ENCODE results near the gene TBC1D14.

The TBC1D14 gene

DNA sequence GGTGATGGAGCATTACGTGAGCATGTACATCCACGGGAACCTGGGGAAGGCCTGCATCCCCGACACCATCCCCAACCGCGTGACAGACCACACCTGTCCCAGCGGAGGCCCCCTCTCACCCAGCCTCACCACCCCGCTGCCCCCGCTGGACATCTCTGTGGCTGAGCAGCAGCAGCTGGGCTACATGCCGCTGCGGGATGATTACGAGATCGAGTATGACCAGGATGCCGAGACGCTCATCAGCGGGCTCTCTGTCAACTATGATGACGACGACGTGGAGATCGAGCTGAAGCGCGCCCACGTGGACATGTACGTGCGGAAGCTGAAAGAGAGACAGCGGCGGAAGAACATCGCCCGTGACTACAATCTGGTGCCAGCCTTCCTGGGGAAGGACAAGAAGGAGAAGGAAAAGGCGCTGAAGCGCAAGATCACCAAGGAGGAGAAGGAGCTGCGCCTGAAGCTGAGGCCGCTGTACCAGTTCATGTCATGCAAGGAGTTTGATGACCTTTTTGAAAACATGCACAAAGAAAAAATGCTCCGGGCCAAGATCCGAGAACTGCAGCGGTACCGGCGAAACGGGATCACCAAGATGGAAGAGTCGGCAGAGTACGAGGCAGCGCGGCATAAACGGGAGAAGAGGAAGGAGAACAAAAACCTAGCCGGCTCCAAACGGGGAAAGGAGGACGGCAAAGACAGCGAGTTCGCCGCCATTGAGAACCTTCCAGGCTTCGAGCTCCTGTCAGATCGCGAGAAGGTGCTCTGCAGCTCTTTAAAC lies 144.7 kb downstream of the TBC1D14 start:
- H3K36me3 ChIP-seq (ENCODE audit: control insufficient read depth in 1 of 2, insufficient read depth in 2 of 2, low read length in 2 of 2): peaks cover 29 to 43% of the 10 kb centered on the region in 2 experiments
- no peak for DNase-seq
- no peak overlapping the region for H2AFZ ChIP-seq (ENCODE audit: insufficient read depth, low read length, poor library complexity)
- H3K27me3 ChIP-seq (ENCODE audit: insufficient read depth, low read length): no peaks in the 10 kb centered on the region
- no peak overlapping the region for H3K23ac ChIP-seq (ENCODE audit: low read length)
- H2BK120ac ChIP-seq (ENCODE audit: insufficient read depth, low read length, poor library complexity): no peak overlapping the region
- no peak overlapping the region for H4K91ac ChIP-seq (ENCODE audit: low read depth, low read length)
- no peak overlapping the region for H2BK12ac ChIP-seq (ENCODE audit: low read length)
- no peak overlapping the region for H3K4ac ChIP-seq (ENCODE audit: low read depth, low read length)
- H2BK5ac ChIP-seq (ENCODE audit: low read depth, low read length, poor library complexity): no peak overlapping the region
- H3K4me2 ChIP-seq (ENCODE audit: low read length): no peak overlapping the region
- no peak overlapping the region for H4K8ac ChIP-seq (ENCODE audit: low read depth, low read length)
- no peak overlapping the region for H3K18ac ChIP-seq (ENCODE audit: low read length)
- H3K9me3 ChIP-seq (ENCODE audit: insufficient read depth, low read depth, low read length): peaks cover 1% of the 10 kb centered on the region
- H3K27ac ChIP-seq (ENCODE audit: low read depth, low read length): no peak overlapping the region
- no peaks in the 10 kb centered on the region for H3K4me1 ChIP-seq (ENCODE audit: control insufficient read depth in 1 of 2, insufficient read depth in 2 of 2, low read length in 2 of 2)
- H3K14ac ChIP-seq (ENCODE audit: low read length): no peak overlapping the region
- WGBS (ENCODE audit: extremely low coverage, insufficient coverage, insufficient read length): no CpG with 5 or more reads among the region's 52 CpGs
- H2AK5ac ChIP-seq (ENCODE audit: low read length): no peak overlapping the region
- H3K9ac ChIP-seq (ENCODE audit: low read length): no peak overlapping the region
- H3K79me1 ChIP-seq (ENCODE audit: low read length): no peaks in the 10 kb centered on the region
- peaks cover 2% of the 10 kb centered on the region for H3K79me2 ChIP-seq (ENCODE audit: control insufficient read depth, insufficient read depth, low read length, poor library complexity)
- H4K12ac ChIP-seq (ENCODE audit: low read depth, low read length): no peak overlapping the region
- H3K4me3 ChIP-seq (ENCODE audit: low read depth, low read length): no peak overlapping the region

DNA sequence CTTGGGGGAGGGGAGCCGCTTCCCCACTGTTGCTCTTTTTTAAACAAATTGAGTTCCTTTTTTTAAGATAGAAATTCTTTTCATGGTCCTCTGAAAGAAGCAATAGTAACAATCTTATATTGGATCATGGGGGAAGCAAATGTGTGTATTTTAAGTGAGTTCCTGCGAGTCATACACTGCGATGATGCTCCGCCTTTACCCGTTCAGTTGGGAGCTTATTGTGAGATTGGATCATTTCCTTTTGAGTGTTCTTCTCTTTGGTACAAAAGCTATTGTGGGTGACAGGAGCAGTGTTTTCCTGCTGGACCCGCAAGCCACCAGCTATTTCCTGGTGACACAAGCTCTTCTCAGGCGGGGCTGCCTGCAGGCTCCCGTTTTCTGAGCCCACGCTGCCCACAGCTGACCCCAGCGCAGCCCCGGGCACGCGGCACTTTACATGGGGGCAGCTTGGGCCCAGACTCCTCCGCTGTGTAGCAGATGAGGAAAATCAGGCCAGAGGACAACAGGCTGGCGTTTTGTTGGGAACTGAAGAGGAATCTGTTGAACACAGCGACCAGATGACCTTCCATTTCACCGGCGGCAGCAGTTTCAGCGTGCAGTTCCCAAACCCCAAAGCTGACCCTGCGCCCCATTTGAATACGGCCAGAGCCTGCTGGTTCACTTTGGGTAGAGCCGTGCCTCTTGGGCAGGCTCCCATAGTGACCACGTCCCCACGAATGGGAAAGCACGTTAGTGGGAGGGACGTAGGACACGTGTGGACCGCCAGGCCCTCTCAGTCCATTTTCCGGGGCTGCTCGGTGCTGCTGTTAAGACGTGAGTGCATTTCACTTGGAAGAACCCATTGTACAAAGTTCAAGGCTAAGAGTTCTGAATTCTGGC lies 145.7 kb downstream of the TBC1D14 start:
- no peak overlapping the region for H4K91ac ChIP-seq (ENCODE audit: low read depth, low read length)
- H3K18ac ChIP-seq (ENCODE audit: low read length): no peak overlapping the region
- no peak overlapping the region for H3K4ac ChIP-seq (ENCODE audit: low read depth, low read length)
- H3K4me1 ChIP-seq (ENCODE audit: control insufficient read depth in 1 of 2, insufficient read depth in 2 of 2, low read length in 2 of 2): no peaks in the 10 kb centered on the region
- no peaks in the 10 kb centered on the region for H3K27me3 ChIP-seq (ENCODE audit: insufficient read depth, low read length)
- H4K12ac ChIP-seq (ENCODE audit: low read depth, low read length): no peak overlapping the region
- H3K4me2 ChIP-seq (ENCODE audit: low read length): no peak overlapping the region
- WGBS (ENCODE audit: extremely low coverage, insufficient coverage, insufficient read length): no CpG with 5 or more reads among the region's 31 CpGs
- peaks cover 1% of the 10 kb centered on the region for H3K9me3 ChIP-seq (ENCODE audit: insufficient read depth, low read depth, low read length)
- no peak overlapping the region for H2AK5ac ChIP-seq (ENCODE audit: low read length)
- no peak for DNase-seq
- no peak overlapping the region for H4K8ac ChIP-seq (ENCODE audit: low read depth, low read length)
- H3K36me3 ChIP-seq (ENCODE audit: control insufficient read depth in 1 of 2, insufficient read depth in 2 of 2, low read length in 2 of 2): peaks cover 35 to 48% of the 10 kb centered on the region in 2 experiments
- no peaks in the 10 kb centered on the region for H3K79me1 ChIP-seq (ENCODE audit: low read length)
- H3K27ac ChIP-seq (ENCODE audit: low read depth, low read length): no peak overlapping the region
- no peak overlapping the region for H2AFZ ChIP-seq (ENCODE audit: insufficient read depth, low read length, poor library complexity)
- H3K23ac ChIP-seq (ENCODE audit: low read length): no peak overlapping the region
- H3K9ac ChIP-seq (ENCODE audit: low read length): no peak overlapping the region
- H3K4me3 ChIP-seq (ENCODE audit: low read depth, low read length): no peak overlapping the region
- H3K14ac ChIP-seq (ENCODE audit: low read length): no peak overlapping the region
- H2BK12ac ChIP-seq (ENCODE audit: low read length): no peak overlapping the region
- no peaks in the 10 kb centered on the region for H3K79me2 ChIP-seq (ENCODE audit: control insufficient read depth, insufficient read depth, low read length, poor library complexity)
- no peak overlapping the region for H2BK5ac ChIP-seq (ENCODE audit: low read depth, low read length, poor library complexity)
- no peak overlapping the region for H2BK120ac ChIP-seq (ENCODE audit: insufficient read depth, low read length, poor library complexity)

DNA sequence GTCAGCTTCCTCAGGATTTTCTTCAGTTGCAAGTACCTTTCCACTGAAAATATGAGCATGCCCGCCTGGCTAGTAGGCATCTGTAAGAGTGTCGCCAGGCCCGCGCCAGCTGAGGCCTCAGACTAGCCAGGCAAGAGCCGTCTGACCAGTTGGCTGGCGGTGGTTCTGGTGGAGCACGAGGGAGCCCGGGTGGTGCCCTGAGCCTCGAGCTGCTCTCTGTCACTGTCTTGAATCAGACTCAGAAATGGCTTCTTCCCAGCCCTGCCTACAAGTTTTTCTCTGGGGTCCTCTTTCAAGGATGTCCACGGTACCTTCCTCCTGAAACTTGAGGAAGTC lies 146.3 kb downstream of the TBC1D14 start:
- H3K9me3 ChIP-seq (ENCODE audit: insufficient read depth, low read depth, low read length): peaks cover 1% of the 10 kb centered on the region
- no peak overlapping the region for H3K4me2 ChIP-seq (ENCODE audit: low read length)
- no peak overlapping the region for H2BK5ac ChIP-seq (ENCODE audit: low read depth, low read length, poor library complexity)
- no peaks in the 10 kb centered on the region for H3K27me3 ChIP-seq (ENCODE audit: insufficient read depth, low read length)
- no peak overlapping the region for H3K27ac ChIP-seq (ENCODE audit: low read depth, low read length)
- H4K8ac ChIP-seq (ENCODE audit: low read depth, low read length): no peak overlapping the region
- no peaks in the 10 kb centered on the region for H3K79me2 ChIP-seq (ENCODE audit: control insufficient read depth, insufficient read depth, low read length, poor library complexity)
- WGBS (ENCODE audit: extremely low coverage, insufficient coverage, insufficient read length): no CpG with 5 or more reads among the region's 10 CpGs
- H3K23ac ChIP-seq (ENCODE audit: low read length): no peak overlapping the region
- H2BK120ac ChIP-seq (ENCODE audit: insufficient read depth, low read length, poor library complexity): no peak overlapping the region
- no peaks in the 10 kb centered on the region for H3K4me1 ChIP-seq (ENCODE audit: control insufficient read depth in 1 of 2, insufficient read depth in 2 of 2, low read length in 2 of 2)
- H3K4ac ChIP-seq (ENCODE audit: low read depth, low read length): no peak overlapping the region
- no peak overlapping the region for H4K91ac ChIP-seq (ENCODE audit: low read depth, low read length)
- no peak overlapping the region for H4K12ac ChIP-seq (ENCODE audit: low read depth, low read length)
- H3K36me3 ChIP-seq (ENCODE audit: control insufficient read depth in 1 of 2, insufficient read depth in 2 of 2, low read length in 2 of 2): peaks cover 41 to 51% of the 10 kb centered on the region in 2 experiments
- no peak overlapping the region for H3K4me3 ChIP-seq (ENCODE audit: low read depth, low read length)
- no peak overlapping the region for H2AK5ac ChIP-seq (ENCODE audit: low read length)
- H3K9ac ChIP-seq (ENCODE audit: low read length): no peak overlapping the region
- H2AFZ ChIP-seq (ENCODE audit: insufficient read depth, low read length, poor library complexity): no peak overlapping the region
- no peak overlapping the region for H3K14ac ChIP-seq (ENCODE audit: low read length)
- H3K18ac ChIP-seq (ENCODE audit: low read length): no peak overlapping the region
- no peaks in the 10 kb centered on the region for H3K79me1 ChIP-seq (ENCODE audit: low read length)
- no peak for DNase-seq
- no peak overlapping the region for H2BK12ac ChIP-seq (ENCODE audit: low read length)

DNA sequence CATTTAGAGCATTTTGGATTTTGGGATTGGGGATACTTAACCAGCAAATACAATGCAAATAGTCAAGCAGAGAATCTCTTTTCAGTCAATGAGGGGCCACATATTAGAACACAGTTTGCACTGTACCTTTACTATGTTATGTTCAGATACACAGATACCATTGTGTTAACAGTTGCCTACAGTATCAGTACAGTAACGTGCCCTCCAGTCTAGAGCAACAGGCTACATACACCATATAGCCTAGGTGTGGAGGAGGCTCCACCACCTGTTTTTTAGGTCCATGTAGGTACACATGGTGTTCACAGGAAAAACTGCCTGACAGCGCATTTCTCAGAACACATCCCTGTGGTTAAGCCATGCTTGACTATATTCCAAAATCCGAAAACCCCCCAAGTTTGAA lies 149.2 kb downstream of the TBC1D14 start:
- no peaks in the 10 kb centered on the region for H3K79me1 ChIP-seq (ENCODE audit: low read length)
- H3K36me3 ChIP-seq (ENCODE audit: control insufficient read depth in 1 of 2, insufficient read depth in 2 of 2, low read length in 2 of 2): peaks cover 52 to 62% of the 10 kb centered on the region in 2 experiments
- no peak overlapping the region for H3K14ac ChIP-seq (ENCODE audit: low read length)
- no peak overlapping the region for H2AFZ ChIP-seq (ENCODE audit: insufficient read depth, low read length, poor library complexity)
- H2BK5ac ChIP-seq (ENCODE audit: low read depth, low read length, poor library complexity): no peak overlapping the region
- H3K4ac ChIP-seq (ENCODE audit: low read depth, low read length): no peak overlapping the region
- H3K4me2 ChIP-seq (ENCODE audit: low read length): no peak overlapping the region
- H3K27ac ChIP-seq (ENCODE audit: low read depth, low read length): no peak overlapping the region
- no peaks in the 10 kb centered on the region for H3K27me3 ChIP-seq (ENCODE audit: insufficient read depth, low read length)
- H3K18ac ChIP-seq (ENCODE audit: low read length): no peak overlapping the region
- H2BK120ac ChIP-seq (ENCODE audit: insufficient read depth, low read length, poor library complexity): no peak overlapping the region
- H3K4me1 ChIP-seq (ENCODE audit: control insufficient read depth in 1 of 2, insufficient read depth in 2 of 2, low read length in 2 of 2): no peaks in the 10 kb centered on the region
- H4K8ac ChIP-seq (ENCODE audit: low read depth, low read length): no peak overlapping the region
- no peak overlapping the region for H3K9ac ChIP-seq (ENCODE audit: low read length)
- no peaks in the 10 kb centered on the region for H3K79me2 ChIP-seq (ENCODE audit: control insufficient read depth, insufficient read depth, low read length, poor library complexity)
- H4K91ac ChIP-seq (ENCODE audit: low read depth, low read length): no peak overlapping the region
- H3K4me3 ChIP-seq (ENCODE audit: low read depth, low read length): no peak overlapping the region
- H2BK12ac ChIP-seq (ENCODE audit: low read length): no peak overlapping the region
- H2AK5ac ChIP-seq (ENCODE audit: low read length): no peak overlapping the region
- H3K9me3 ChIP-seq (ENCODE audit: insufficient read depth, low read depth, low read length): peaks cover 2% of the 10 kb centered on the region
- no peak for DNase-seq
- no peak overlapping the region for H4K12ac ChIP-seq (ENCODE audit: low read depth, low read length)
- WGBS (ENCODE audit: extremely low coverage, insufficient coverage, insufficient read length): no CpG with 5 or more reads among the region's 3 CpGs
- H3K23ac ChIP-seq (ENCODE audit: low read length): no peak overlapping the region

Data from trophoblast cell (in vitro differentiated cells and primary cell).